SK-N-SH treated with all-trans-retinoic acid at 6 μM for 48 hours (cell line): ENCODE results near the gene SULT1A3.

Experiments
- ATAC-seq: fragments of 200-7000 bp; cut with Tn5 transposase; 3 replicates; pipeline ENCODE4 v1.9.1; 2020; ENCODE audit warnings: mild to moderate bottlenecking, moderate library complexity
- ARNTL ChIP-seq: fragments of 450-650 bp; formaldehyde crosslinking; IDR thresholded peaks from 2 replicates; pipeline ENCODE4 v1.5.0; 2020; ENCODE audit warnings: low read depth, mild to moderate bottlenecking, moderate library complexity, borderline replicate concordance
- BACH2 ChIP-seq: fragments of 250-450 bp; sonication (Bioruptor Pico); IDR thresholded peaks from 2 replicates; pipeline ENCODE4 v1.9.0; 2021; ENCODE audit warnings: mild to moderate bottlenecking, borderline replicate concordance
- CREB5 ChIP-seq: fragments of 250-450 bp; sonication (Bioruptor Pico); IDR thresholded peaks from 2 replicates; pipeline ENCODE4 v1.5.1; 2020; ENCODE audit warnings: low read depth, mild to moderate bottlenecking, moderate library complexity
- CSDC2 ChIP-seq: fragments of 250-450 bp; sonication (Bioruptor Pico); IDR thresholded peaks from 2 replicates; pipeline ENCODE4 v1.5.0; 2020; ENCODE audit warnings: mild to moderate bottlenecking, moderate library complexity
- CSRNP3 ChIP-seq: fragments of 250-450 bp; sonication (Bioruptor Pico); IDR thresholded peaks from 2 replicates; pipeline ENCODE4 v1.5.1; 2021; ENCODE audit warnings: mild to moderate bottlenecking, moderate library complexity
- ESRRG ChIP-seq: fragments of 250-450 bp; sonication (Bioruptor Pico); IDR thresholded peaks from 2 replicates; pipeline ENCODE4 v1.6.1; 2021; ENCODE audit warnings: mild to moderate bottlenecking
- GLIS3 ChIP-seq: fragments of 250-450 bp; sonication (Bioruptor Pico); IDR thresholded peaks from 2 replicates; pipeline ENCODE4 v1.5.0; 2020; ENCODE audit warnings: mild to moderate bottlenecking, moderate library complexity
- ISL1 ChIP-seq: fragments of 250-450 bp; sonication (Bioruptor Pico); IDR thresholded peaks from 2 replicates; pipeline ENCODE4 v2.1.2; 2022; ENCODE audit warnings: mild to moderate bottlenecking, moderate library complexity
- OSR1 ChIP-seq: fragments of 250-450 bp; sonication (Bioruptor Pico); IDR thresholded peaks from 2 replicates; pipeline ENCODE4 v1.8.0; 2022; ENCODE audit warnings: moderate library complexity, mild to moderate bottlenecking, inconsistent platforms
- PATZ1 ChIP-seq: fragments of 250-450 bp; sonication (Bioruptor Pico); IDR thresholded peaks from 2 replicates; pipeline ENCODE4 v1.8.0; 2020; ENCODE audit warnings: mild to moderate bottlenecking, moderate library complexity, borderline replicate concordance
- POU6F1 ChIP-seq: fragments of 250-450 bp; sonication (Bioruptor Pico); IDR thresholded peaks from 2 replicates; pipeline ENCODE4 v1.8.0; 2021; ENCODE audit warnings: low read depth, mild to moderate bottlenecking, moderate library complexity, borderline replicate concordance
- PPARA ChIP-seq: fragments of 250-450 bp; sonication (Bioruptor Pico); IDR thresholded peaks from 2 replicates; pipeline ENCODE4 v1.5.0; 2020; ENCODE audit warnings: mild to moderate bottlenecking, borderline replicate concordance
- RARB ChIP-seq: fragments of 250-450 bp; sonication (Bioruptor Pico); IDR thresholded peaks from 2 replicates; pipeline ENCODE4 v1.8.0; 2021; ENCODE audit warnings: mild to moderate bottlenecking, moderate library complexity
- SNAI2 ChIP-seq: fragments of 250-450 bp; sonication (Bioruptor Pico); IDR thresholded peaks from 2 replicates; pipeline ENCODE4 v1.5.0; 2020; ENCODE audit warnings: mild to moderate bottlenecking, moderate library complexity
- TCF4 ChIP-seq: fragments of 250-450 bp; sonication (Bioruptor Pico); IDR thresholded peaks from 2 replicates; pipeline ENCODE4 v1.8.0; 2021; ENCODE audit warnings: mild to moderate bottlenecking, moderate library complexity, borderline replicate concordance
- TOX ChIP-seq: fragments of 250-450 bp; sonication (Bioruptor Pico); IDR thresholded peaks from 2 replicates; pipeline ENCODE4 v1.8.0; 2021; ENCODE audit warnings: mild to moderate bottlenecking, moderate library complexity, borderline replicate concordance
- ZC3H10 ChIP-seq: fragments of 250-450 bp; sonication (Bioruptor Pico); IDR thresholded peaks from 2 replicates; pipeline ENCODE4 v1.5.1; 2021; ENCODE audit warnings: mild to moderate bottlenecking, moderate library complexity
- ZFP3 ChIP-seq: fragments of 250-450 bp; sonication (Bioruptor Pico); IDR thresholded peaks from 2 replicates; pipeline ENCODE4 v1.5.0; 2020; ENCODE audit warnings: mild to moderate bottlenecking, moderate library complexity
- ZFP30 ChIP-seq: fragments of 450-650 bp; formaldehyde crosslinking; IDR thresholded peaks from 2 replicates; pipeline ENCODE4 v1.5.0; 2022; ENCODE audit warnings: mild to moderate bottlenecking, moderate library complexity
- ZNF565 ChIP-seq: fragments of 450-650 bp; formaldehyde crosslinking; conservative IDR thresholded peaks from 2 replicates; pipeline ENCODE4 v1.5.0; 2020; ENCODE audit warnings: low read depth, mild to moderate bottlenecking, moderate library complexity
- ZNF70 ChIP-seq: fragments of 450-650 bp; formaldehyde crosslinking; IDR thresholded peaks from 2 replicates; pipeline ENCODE4 v1.5.0; 2020; ENCODE audit warnings: mild to moderate bottlenecking, moderate library complexity
- ZNF8 ChIP-seq: fragments of 450-650 bp; formaldehyde crosslinking; IDR thresholded peaks from 2 replicates; pipeline ENCODE4 v1.5.0; 2020; ENCODE audit warnings: mild to moderate bottlenecking, moderate library complexity

SULT1A3 gene

GRCh38 chr16:30157214-30157613, 41.8 kb upstream of the SULT1A3 start:
- no peak for ATAC-seq
- TF ChIP-seq ZNF8 (CRISPR knock-in tag) (no peak), ZFP30 (no peak), TCF4 (CRISPR knock-in tag) (no peak), CSRNP3 (CRISPR knock-in tag) (no peak), CSDC2 (CRISPR knock-in tag) (no peak), CREB5 (CRISPR knock-in tag) (no peak), POU6F1 (CRISPR knock-in tag) (no peak), ARNTL (CRISPR knock-in tag) (no peak), ZC3H10 (CRISPR knock-in tag) (no peak), TOX (no peak), ZNF565 (no peak), PPARA (CRISPR knock-in tag) (no peak), PATZ1 (no peak), GLIS3 (CRISPR knock-in tag) (no peak), OSR1 (CRISPR knock-in tag) (no peak), SNAI2 (no peak), RARB (CRISPR knock-in tag) (no peak), ISL1 (CRISPR knock-in tag) (no peak), ESRRG (CRISPR knock-in tag) (no peak)

GRCh38 chr16:30163538-30163937, 35.5 kb upstream of the SULT1A3 start:
- no peak for ATAC-seq

More at GRCh38 chr16:30163538-30163937, 35.5 kb upstream of the SULT1A3 start:
- no peak for TF ChIP-seq BACH2 (CRISPR knock-in tag)
- no peak for TF ChIP-seq PATZ1
- no peak for TF ChIP-seq CREB5 (CRISPR knock-in tag)
- no peak for TF ChIP-seq PPARA (CRISPR knock-in tag)
- TF ChIP-seq ZFP3 (CRISPR knock-in tag): no peak
- no peak for TF ChIP-seq ZNF565
- no peak for TF ChIP-seq OSR1 (CRISPR knock-in tag)
- no peak for TF ChIP-seq ESRRG (CRISPR knock-in tag)
- TF ChIP-seq ZFP30: no peak
- TF ChIP-seq ZNF70 (CRISPR knock-in tag): no peak
- no peak for TF ChIP-seq CSDC2 (CRISPR knock-in tag)
- TF ChIP-seq CSRNP3 (CRISPR knock-in tag): no peak
- no peak for TF ChIP-seq RARB (CRISPR knock-in tag)
- no peak for TF ChIP-seq TCF4 (CRISPR knock-in tag)
- TF ChIP-seq ARNTL (CRISPR knock-in tag): no peak
